HCT116 (cell line): Measurements from ENCODE around the gene ARHGAP31. TPM values are rescaled to one million over a fixed set of nuclear protein-coding genes. Genes with fewer than 3 reads are reported as not detected.
A peak's percentile ranks its signal among the peaks of the same experiment; 100 is the strongest.

Experiments used
- ATAC-seq: fragments of 200-7000 bp; cut with Tn5 transposase; 2 replicates; pipeline ENCODE4 v1.9.1; 2020; ENCODE audit warnings: mild to moderate bottlenecking, moderate library complexity
- BruUV-seq: library from RNA; stranded (reverse); fragments of 400-500 nt; replicated peaks from 2 replicates; lab custom pipeline; 2021; lab: Mats Ljungman, UMichigan
- CTCF ChIA-PET: fragments of 300-600 bp; sonication (Branson Sonifier 250); formaldehyde crosslinking; loops from one replicate; lab custom pipeline; 2021; ENCODE audit warnings: antibody characterized with exemption; lab: Charles Lee
- POLR2A ChIA-PET: fragments of 300-600, 350-600 bp; sonication (Branson Sonifier 250); formaldehyde crosslinking; loops from one replicate; lab custom pipeline; 2021; ENCODE audit warnings: antibody characterized with exemption; lab: Charles Lee
- RAD21 ChIA-PET, 2 experiments: fragments of 300-600 bp; sonication (Branson Sonifier 250); formaldehyde crosslinking; loops; one replicate each; lab custom pipeline; 2023; ENCODE audit warnings: low total read pairs in 2 of 2; ENCODE audit not compliant: uncharacterized antibody in 2 of 2, unreplicated experiment in 2 of 2, low non-redundant PET in 1 of 2; lab: Charles Lee
- DNase-seq: peaks from one replicate; pipeline ENCODE4 v3.0.0-alpha.2; 2010; ENCODE audit warnings: low read depth, low spot score
- H2AFZ ChIP-seq: fragments of 200-600 bp; shearing (Covaris generic), sonication (generic); 2 replicates; pipeline ENCODE4 v1.6.1; 2017; ENCODE audit warnings: low read depth, mixed run types, mixed read lengths, antibody characterized with exemption, low read length; ENCODE audit not compliant: poor library complexity, severe bottlenecking
- H3K27ac ChIP-seq: 2 replicates; pipeline ENCODE4 v1.5.1; 2012; ENCODE audit warnings: low read depth, low read length
- H3K27me3 ChIP-seq: fragments of 200-600 bp; sonication (generic); 2 replicates; pipeline ENCODE4 v1.6.1; 2016; ENCODE audit warnings: mixed run types, low read length, mixed read lengths; ENCODE audit not compliant: insufficient read depth
- H3K36me3 ChIP-seq, 2 experiments: fragments of 200-500 bp in 1 of 2; fragments of 200-600 bp in 1 of 2; sonication (Bioruptor generic) in 1 of 2; sonication (generic) in 1 of 2; 2 replicates each; pipeline versions ENCODE4 v1.5.1 to v1.6.1; 2014 to 2016; ENCODE audit warnings: low read length in 2 of 2, inconsistent platforms in 1 of 2, mixed read lengths in 1 of 2, mixed run types in 1 of 2; ENCODE audit not compliant: insufficient read depth in 2 of 2, control insufficient read depth in 1 of 2
- H3K4me1 ChIP-seq, 2 experiments: fragments of 200-600 bp in 1 of 2; sonication (generic) in 1 of 2; 2 replicates each; pipeline versions ENCODE4 v1.5.1 to v1.6.1; 2012 to 2017; ENCODE audit warnings: low read length in 2 of 2, inconsistent platforms in 1 of 2, mild to moderate bottlenecking in 1 of 2, mixed read lengths in 1 of 2, mixed run types in 1 of 2, moderate library complexity in 1 of 2; ENCODE audit not compliant: insufficient read depth in 2 of 2, control insufficient read depth in 1 of 2
- H3K4me2 ChIP-seq: fragments of 200-600 bp; sonication (generic); 2 replicates; pipeline ENCODE4 v1.6.1; 2017; ENCODE audit warnings: mixed run types, low read length, mixed read lengths
- H3K4me3 ChIP-seq, 2 experiments: fragments of 200-600 bp in 1 of 2; sonication (generic) in 1 of 2; replicated peaks in 1 of 2; 2 replicates each; pipeline ENCODE4 v1.5.1; 2011 to 2016; ENCODE audit warnings: low read length in 2 of 2, control low read depth in 1 of 2, low read depth in 1 of 2, mild to moderate bottlenecking in 1 of 2, mixed read lengths in 1 of 2, mixed run types in 1 of 2
- H3K79me2 ChIP-seq: fragments of 200-600 bp; sonication (generic); 2 replicates; pipeline ENCODE4 v1.6.1; 2017; ENCODE audit warnings: mild to moderate bottlenecking, mixed run types, low read length, moderate library complexity, mixed read lengths; ENCODE audit not compliant: insufficient read depth
- H3K9ac ChIP-seq: fragments of 200-600 bp; sonication (generic); 2 replicates; pipeline ENCODE4 v1.6.1; 2016; ENCODE audit warnings: low read length, mixed read lengths
- H3K9me2 ChIP-seq: fragments of 200-600 bp; sonication (generic), shearing (Covaris generic); 2 replicates; pipeline ENCODE4 v1.6.1; 2017; ENCODE audit warnings: mixed run types, mild to moderate bottlenecking, moderate library complexity; ENCODE audit not compliant: insufficient read depth
- H3K9me3 ChIP-seq, 2 experiments: fragments of 200-500 bp in 1 of 2; fragments of 200-600 bp in 1 of 2; sonication (Bioruptor generic) in 1 of 2; sonication (generic) in 1 of 2; 2 replicates each; pipeline ENCODE4 v1.6.1; 2014 to 2017; ENCODE audit warnings: low read length in 2 of 2, mixed read lengths in 2 of 2, inconsistent platforms in 1 of 2, low read depth in 1 of 2, mild to moderate bottlenecking in 1 of 2, mixed run types in 1 of 2, moderate library complexity in 1 of 2; ENCODE audit not compliant: control insufficient read depth in 1 of 2, insufficient read depth in 1 of 2
- H4K20me1 ChIP-seq: fragments of 200-600 bp; sonication (generic), shearing (Covaris generic); 2 replicates; pipeline ENCODE4 v1.6.1; 2017; ENCODE audit warnings: mixed run types, mild to moderate bottlenecking, moderate library complexity; ENCODE audit not compliant: insufficient read depth
- ELF1 ChIP-seq: IDR thresholded peaks from 2 replicates; pipeline ENCODE4 v1.6.1; 2012; ENCODE audit warnings: low read depth, borderline replicate concordance
- EZH2phosphoT487 ChIP-seq: fragments of 200-600 bp; IDR thresholded peaks from 2 replicates; pipeline ENCODE4 v1.6.1; 2018; ENCODE audit warnings: antibody characterized with exemption, borderline replicate concordance
- POLR2A ChIP-seq: IDR thresholded peaks from 2 replicates; pipeline ENCODE4 v1.7.0; 2011; ENCODE audit warnings: borderline replicate concordance; ENCODE audit not compliant: insufficient read depth, insufficient read length; ENCODE audit errors: extremely low read depth
- RAD21 ChIP-seq: IDR thresholded peaks from 2 replicates; pipeline ENCODE4 v1.6.1; 2012; ENCODE audit warnings: low read depth, mild to moderate bottlenecking
- SIN3A ChIP-seq: IDR thresholded peaks from 2 replicates; pipeline ENCODE4 v1.6.1; 2012; ENCODE audit warnings: low read depth
- SP1 ChIP-seq: IDR thresholded peaks from 2 replicates; pipeline ENCODE4 v1.6.1; 2012; ENCODE audit warnings: low read depth
- ZFX ChIP-seq: fragments of 450-650 bp; IDR thresholded peaks from 2 replicates; pipeline ENCODE4 v1.6.1; 2017
- ZNF274 ChIP-seq: fragments of 200-500 bp; sonication (Bioruptor generic); IDR thresholded peaks from 2 replicates; pipeline ENCODE4 v1.6.1; 2014; ENCODE audit warnings: mild to moderate bottlenecking, low read depth, low read length, inconsistent platforms
- intact Hi-C: fragments of 100-400 bp; cut with micrococcal nuclease; formaldehyde crosslinking; loops from 2 replicates; pipeline ENCODE4 v1.10.0; 2022
- total RNA-seq: library from RNA; stranded (reverse); gene quantifications from one replicate; pipeline ENCODE4 v1.2.1, GENCODE V29; 2021; ENCODE audit not compliant: unreplicated experiment
- TF ChIP-seq, protein P1 (sequence below), 3 experiments: fragments of 200-600 bp in 1 of 3; sonication (generic) in 1 of 3; IDR thresholded peaks in 2 of 3; conservative IDR thresholded peaks in 1 of 3; 2 replicates each; pipeline ENCODE4 v1.5.1; 2012 to 2017; ENCODE audit warnings: low read depth in 2 of 3, low read length in 2 of 3, antibody characterized with exemption in 1 of 3, borderline replicate concordance in 1 of 3, control low read depth in 1 of 3, mild to moderate bottlenecking in 1 of 3, mixed read lengths in 1 of 3, mixed run types in 1 of 3, moderate library complexity in 1 of 3; ENCODE audit not compliant: insufficient read depth in 1 of 3
- TF ChIP-seq, protein P2 (sequence below): IDR thresholded peaks from 2 replicates; pipeline ENCODE4 v1.6.1; 2011; ENCODE audit warnings: mild to moderate bottlenecking, low read length, moderate library complexity; ENCODE audit not compliant: insufficient replicate concordance; ENCODE audit errors: extremely low read depth

The ARHGAP31 gene
- total RNA-seq, 1 experiment from 2014 or later, result 0.93 TPM

DNA sequence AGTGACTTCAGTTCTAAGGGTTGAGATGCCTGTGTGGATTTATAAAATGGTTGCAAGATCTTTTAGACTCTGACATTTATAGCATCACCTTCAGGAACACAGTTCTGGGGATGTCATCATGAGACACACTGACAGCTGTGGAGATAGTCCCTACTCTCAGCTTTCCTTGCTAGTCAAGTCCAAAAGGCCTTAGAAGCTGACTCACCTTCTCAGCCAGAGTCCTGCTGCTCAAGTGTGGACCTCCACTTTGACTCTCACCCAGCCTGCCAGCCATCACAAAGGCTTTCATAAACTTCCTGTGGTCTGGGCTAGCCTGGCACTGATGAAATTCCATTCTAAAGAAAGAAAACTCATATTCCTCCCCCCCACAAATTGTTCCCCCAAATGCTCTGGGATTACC lies 124.5 kb downstream of the ARHGAP31 start (continued):
- TF ChIP-seq SP1 (no peak), ELF1 (no peak)

DNA sequence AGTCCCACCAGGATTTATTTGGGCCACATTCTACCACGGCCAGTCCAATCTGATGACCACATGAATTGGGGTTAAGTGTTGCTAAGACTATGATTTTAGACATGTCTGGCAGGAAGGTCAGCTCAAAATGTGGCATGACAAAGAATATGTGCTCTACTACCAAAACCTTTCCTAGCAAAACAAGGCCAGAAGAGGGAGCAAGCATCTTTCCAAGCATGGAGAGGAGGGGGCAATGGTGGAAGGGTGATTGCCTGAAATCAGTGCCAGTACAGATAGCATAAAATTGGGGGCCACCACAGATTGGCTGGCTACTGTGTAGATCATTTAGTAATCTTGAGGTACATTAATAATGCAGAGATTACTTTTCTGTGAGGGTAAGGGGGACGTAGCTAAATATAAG lies 126.0 kb downstream of the ARHGAP31 start:
- Histone ChIP-seq H3K27me3 (no peaks in the 10 kb centered on the region), H3K79me2 (no peaks in the 10 kb centered on the region), H3K9me2 (no peaks in the 10 kb centered on the region), H2AFZ (no peak overlapping the region), H4K20me1 (no peaks in the 10 kb centered on the region), H3K27ac (no peak overlapping the region), H3K9ac (no peak overlapping the region), H3K9me3 (no peaks in the 10 kb centered on the region), H3K4me1 (no peaks in the 10 kb centered on the region), H3K4me2 (no peak overlapping the region), H3K36me3 (no peaks in the 10 kb centered on the region), H3K4me3 (no peak overlapping the region)
- ATAC-seq (peak; percentile 55; the same call in 1 of the 2 replicates), DNase-seq (no peak)
- no TSS peak for BruUV-seq
- intact Hi-C loops, result no loop called here
- ChIA-PET CTCF (interaction anchor here (1.2 to 1.8 kb wide), 3 partner anchors 11 to 261 kb away, joined by 3 to 7 read pairs (median 4); no protein-coding TSS in a partner anchor), RAD21 (no interaction called here), POLR2A (no interaction called here)
- peak; percentile 39; the same call in 1 of the 2 replicates for TF ChIP-seq RAD21
- TF ChIP-seq, protein P1, sequence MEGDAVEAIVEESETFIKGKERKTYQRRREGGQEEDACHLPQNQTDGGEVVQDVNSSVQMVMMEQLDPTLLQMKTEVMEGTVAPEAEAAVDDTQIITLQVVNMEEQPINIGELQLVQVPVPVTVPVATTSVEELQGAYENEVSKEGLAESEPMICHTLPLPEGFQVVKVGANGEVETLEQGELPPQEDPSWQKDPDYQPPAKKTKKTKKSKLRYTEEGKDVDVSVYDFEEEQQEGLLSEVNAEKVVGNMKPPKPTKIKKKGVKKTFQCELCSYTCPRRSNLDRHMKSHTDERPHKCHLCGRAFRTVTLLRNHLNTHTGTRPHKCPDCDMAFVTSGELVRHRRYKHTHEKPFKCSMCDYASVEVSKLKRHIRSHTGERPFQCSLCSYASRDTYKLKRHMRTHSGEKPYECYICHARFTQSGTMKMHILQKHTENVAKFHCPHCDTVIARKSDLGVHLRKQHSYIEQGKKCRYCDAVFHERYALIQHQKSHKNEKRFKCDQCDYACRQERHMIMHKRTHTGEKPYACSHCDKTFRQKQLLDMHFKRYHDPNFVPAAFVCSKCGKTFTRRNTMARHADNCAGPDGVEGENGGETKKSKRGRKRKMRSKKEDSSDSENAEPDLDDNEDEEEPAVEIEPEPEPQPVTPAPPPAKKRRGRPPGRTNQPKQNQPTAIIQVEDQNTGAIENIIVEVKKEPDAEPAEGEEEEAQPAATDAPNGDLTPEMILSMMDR (IDR thresholded peaks at IDR 0.05 in 2 of 3, conservative IDR thresholded peaks at IDR 0.05 in 1 of 3; ENCODE audit: borderline replicate concordance in 1 of 3, insufficient read depth in 1 of 3, low read depth in 2 of 3, low read length in 2 of 3), result peak; percentile 31 to 41 (median 35); a peak in 2 of 6 replicates
- TF ChIP-seq SIN3A, result no peak

DNA sequence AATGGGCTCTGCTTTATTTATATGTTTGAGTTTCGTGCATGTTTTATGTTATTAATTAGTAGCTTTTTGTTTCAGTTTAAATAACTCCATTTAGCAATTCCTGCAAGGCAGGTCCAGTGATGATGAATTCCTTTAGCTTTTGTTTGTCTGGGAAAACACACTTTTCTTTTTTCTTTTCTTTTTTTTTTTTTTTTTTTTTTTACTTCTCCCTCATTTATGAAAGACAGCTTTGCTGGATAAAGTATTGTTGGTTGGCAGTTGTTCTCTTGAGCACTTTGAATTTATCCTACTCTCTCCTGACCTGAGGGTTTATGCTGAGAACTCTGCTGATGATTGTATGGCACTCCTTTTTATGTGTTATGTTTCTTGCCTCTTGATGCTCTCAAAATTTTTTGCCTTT lies 133.5 kb downstream of the ARHGAP31 start:
- ChIA-PET CTCF (no interaction called here), POLR2A (no interaction called here), RAD21 (no interaction called here)
- no peak for ATAC-seq
- Histone ChIP-seq H3K9me3 (peaks cover 0 to 2% of the 10 kb centered on the region in 2 experiments; a peak in 2 of 4 replicates), H4K20me1 (no peaks in the 10 kb centered on the region), H3K4me1 (no peaks in the 10 kb centered on the region), H3K9me2 (no peaks in the 10 kb centered on the region), H3K9ac (no peak overlapping the region), H2AFZ (no peak overlapping the region), H3K4me2 (no peak overlapping the region), H3K79me2 (no peaks in the 10 kb centered on the region), H3K27me3 (no peaks in the 10 kb centered on the region), H3K36me3 (peaks cover 27 to 35% of the 10 kb centered on the region in 2 experiments), H3K4me3 (no peak overlapping the region), H3K27ac (no peak overlapping the region)
- BruUV-seq, result no TSS peak
- no peak for DNase-seq
- intact Hi-C loops, result no loop called here
- TF ChIP-seq ELF1 (no peak), EZH2phosphoT487 (no peak), RAD21 (no peak), ZNF274 (no peak), POLR2A (no peak), SIN3A (no peak), ZFX (no peak), SP1 (no peak)
- TF ChIP-seq, protein P2, sequence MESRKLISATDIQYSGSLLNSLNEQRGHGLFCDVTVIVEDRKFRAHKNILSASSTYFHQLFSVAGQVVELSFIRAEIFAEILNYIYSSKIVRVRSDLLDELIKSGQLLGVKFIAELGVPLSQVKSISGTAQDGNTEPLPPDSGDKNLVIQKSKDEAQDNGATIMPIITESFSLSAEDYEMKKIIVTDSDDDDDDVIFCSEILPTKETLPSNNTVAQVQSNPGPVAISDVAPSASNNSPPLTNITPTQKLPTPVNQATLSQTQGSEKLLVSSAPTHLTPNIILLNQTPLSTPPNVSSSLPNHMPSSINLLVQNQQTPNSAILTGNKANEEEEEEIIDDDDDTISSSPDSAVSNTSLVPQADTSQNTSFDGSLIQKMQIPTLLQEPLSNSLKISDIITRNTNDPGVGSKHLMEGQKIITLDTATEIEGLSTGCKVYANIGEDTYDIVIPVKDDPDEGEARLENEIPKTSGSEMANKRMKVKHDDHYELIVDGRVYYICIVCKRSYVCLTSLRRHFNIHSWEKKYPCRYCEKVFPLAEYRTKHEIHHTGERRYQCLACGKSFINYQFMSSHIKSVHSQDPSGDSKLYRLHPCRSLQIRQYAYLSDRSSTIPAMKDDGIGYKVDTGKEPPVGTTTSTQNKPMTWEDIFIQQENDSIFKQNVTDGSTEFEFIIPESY, result no peak
